ENCODE measurements around the gene FAM117A.

The FAM117A gene

DNA sequence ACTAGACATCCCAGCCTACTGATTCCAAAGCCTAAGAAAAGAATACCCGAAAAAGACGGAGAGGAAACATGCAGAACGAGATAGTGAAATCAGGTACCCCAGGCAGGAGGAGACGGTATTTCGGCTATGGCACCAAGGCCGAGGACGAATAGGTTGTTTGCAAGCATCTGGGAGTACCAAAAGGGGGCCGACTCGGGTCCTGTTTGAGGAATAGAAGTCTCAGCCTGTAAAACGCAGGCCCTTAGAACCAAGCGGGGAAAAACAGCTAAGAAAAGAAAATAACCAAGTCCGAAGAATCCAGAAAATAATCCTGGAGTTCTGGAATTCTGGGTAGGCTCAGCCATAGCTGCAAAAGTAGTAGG, 56.7 kb downstream of the FAM117A start:
- DNase-seq, result no peak

DNA sequence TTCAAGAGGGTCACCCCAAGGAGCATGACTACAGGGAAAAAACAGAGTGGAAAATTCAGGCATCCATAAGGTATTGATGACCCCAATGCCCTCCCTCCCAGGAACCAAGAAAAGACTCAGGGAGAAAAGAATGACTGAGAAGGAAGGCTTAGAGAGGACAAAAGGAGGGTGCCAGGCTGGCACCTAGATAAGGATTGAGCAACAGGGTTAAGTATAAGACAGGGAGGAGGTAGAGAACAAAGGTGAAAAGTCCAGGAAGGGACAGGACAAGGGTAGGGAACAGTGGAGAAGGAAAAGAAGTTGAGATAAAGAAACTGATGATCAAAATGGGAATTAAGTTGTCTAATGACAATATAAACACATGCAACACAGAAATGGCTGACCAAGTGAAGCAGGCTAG, 58.7 kb downstream of the FAM117A start:
- DNase-seq, result no peak

DNA sequence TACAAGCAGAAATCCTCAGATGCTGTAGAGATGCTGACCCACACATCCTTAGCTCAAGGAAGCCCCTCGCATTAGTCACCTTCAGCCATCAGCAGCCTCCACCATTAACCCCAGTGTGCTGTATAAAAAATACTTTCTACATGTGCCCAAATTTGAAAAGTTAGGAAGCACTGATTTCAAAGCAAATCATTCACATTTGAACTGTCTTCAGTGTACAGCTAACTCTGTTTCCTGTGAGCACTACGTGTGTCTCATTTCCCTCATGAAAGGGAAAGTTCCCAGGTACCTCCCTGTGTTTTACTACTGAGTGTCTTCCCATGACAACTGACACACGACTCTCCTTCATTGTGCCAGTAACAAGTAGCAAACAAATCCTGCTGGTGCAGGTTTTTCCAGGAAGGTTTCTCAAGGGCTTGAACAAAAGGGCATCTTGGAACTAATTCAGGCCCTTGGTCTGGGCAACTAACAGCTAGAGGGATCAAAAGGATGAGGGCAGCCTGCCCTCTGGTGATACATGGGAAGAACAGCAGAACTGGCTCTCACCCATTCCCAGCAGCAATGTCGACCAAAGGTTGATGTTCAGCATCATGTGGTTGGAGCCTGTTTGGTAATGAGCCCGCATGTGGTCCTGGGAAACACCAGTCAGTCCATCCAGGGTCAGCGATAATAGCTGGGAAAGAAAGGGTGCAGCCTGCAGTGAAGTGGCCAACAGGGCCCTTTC, 60.2 kb downstream of the FAM117A start:
- DNase-seq, result no peak

DNA sequence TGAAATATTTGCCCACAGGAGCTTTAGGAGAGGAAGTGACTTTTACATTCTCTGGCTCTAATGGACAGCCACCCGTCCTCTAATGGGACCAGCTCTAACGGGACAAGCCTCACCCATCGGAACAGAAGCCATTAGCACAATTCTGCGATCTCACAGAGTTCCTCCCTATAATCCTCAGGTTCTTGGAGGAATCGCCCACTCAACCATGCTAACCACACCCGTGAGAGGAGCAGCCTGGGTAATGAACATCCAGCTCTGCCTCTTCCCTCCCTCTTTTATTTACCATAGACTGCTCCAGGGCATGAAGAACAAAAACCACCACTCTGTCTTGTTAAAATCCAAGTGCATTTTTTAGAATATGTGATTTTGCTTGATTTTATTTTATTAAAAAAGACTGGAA, 63.0 kb downstream of the FAM117A start:
- DNase-seq, result no peak

DNA sequence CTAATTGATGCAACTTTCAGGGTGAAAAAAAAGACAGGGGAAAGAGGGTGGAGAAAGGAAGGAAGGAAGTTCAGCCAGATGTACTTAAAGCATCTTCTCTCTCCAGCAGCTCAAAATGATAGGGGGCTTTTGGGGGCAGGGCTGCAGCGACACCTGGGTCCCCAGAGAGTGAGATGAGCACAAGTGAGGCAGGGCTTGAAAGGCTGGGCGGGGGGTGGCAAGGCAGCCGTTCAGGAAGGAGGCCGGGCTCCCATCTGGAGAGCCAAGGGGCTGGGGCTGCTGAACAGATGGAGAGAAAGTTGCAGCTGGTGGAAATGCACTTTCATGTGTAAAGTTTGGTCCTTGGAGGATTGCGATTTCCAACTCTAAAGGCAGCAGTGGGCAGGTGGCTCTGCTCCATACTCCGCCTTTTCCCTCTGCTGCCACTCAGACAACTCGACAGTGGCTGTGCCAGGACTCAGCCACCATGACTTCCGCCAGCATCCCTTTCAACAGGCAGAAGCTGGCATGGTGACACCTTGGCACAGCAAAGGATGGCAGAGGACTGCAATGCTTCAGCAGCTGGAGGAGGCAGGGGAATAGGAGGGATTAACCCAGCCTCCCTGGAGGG, 63.9 kb downstream of the FAM117A start:
- no peak for DNase-seq

DNA sequence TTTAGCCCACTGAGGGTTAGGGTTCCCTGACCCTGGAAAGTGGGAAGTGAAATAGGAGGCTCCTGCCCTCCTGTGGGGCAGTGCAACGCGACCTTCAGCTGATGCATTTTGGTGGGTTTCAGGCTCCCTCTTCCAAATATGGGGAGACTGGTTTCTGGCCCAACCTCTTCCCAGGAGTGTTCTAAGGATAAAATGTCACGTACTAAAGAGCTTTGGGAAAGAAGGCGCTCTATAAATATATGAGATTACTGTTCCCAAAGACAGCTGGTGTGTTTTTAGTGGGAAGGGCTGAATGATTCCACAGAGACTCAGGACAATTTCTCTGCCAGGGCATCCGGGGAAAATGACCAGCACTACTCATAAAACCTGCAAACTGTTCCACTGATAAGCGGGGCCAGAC, 65.9 kb downstream of the FAM117A start:
- DNase-seq, result no peak

DNA sequence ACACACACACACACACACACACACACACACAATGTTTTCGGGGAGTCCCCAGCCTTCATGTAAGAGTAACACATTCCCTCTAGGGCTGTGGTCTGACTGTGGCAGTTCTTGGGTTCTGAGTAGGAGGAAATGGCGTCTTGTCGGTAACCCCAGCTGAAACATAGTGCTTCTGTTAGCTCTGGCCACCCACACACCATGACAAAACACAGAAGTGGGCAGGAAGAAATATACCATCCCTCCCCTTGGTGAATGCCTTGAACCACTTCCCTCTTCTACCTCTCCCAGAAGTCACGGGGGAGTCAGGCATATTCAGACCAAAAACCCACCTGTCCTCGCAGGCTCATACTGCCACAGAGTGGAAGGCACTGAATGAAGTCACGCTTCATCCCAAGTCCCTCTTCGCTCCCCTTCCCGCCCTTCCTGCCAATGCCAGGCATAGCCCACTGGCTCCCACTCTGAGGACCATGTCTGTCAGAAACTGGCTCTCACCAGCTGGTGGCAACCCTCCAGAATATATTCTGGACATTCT, 67.6 kb downstream of the FAM117A start:
- no peak for DNase-seq

DNA sequence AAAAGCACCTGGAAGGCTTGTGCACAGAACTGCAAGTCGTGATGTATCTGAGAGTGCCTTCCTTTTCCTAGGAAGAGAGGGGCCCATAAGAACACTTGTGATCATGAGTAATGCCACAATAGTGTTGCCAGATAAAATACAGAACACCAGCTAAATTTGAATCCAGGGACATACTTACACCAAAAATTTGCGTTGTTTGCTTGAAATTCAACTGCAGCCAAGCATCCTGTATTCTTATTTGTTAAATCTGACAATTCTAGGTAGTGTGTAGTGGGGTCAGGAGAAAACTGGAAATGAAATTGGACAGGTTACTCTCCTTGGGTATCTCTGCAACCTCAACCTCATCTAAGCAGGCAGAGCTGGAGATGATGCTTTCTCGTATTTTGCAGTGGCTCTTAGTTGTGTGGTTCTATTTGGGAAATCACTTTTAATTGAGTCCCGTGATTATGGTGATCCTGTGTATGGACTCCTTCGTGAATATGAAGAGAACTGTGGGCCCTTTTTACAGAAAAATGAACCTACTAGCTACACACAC, 68.2 kb downstream of the FAM117A start:
- DNase-seq, result no peak

DNA sequence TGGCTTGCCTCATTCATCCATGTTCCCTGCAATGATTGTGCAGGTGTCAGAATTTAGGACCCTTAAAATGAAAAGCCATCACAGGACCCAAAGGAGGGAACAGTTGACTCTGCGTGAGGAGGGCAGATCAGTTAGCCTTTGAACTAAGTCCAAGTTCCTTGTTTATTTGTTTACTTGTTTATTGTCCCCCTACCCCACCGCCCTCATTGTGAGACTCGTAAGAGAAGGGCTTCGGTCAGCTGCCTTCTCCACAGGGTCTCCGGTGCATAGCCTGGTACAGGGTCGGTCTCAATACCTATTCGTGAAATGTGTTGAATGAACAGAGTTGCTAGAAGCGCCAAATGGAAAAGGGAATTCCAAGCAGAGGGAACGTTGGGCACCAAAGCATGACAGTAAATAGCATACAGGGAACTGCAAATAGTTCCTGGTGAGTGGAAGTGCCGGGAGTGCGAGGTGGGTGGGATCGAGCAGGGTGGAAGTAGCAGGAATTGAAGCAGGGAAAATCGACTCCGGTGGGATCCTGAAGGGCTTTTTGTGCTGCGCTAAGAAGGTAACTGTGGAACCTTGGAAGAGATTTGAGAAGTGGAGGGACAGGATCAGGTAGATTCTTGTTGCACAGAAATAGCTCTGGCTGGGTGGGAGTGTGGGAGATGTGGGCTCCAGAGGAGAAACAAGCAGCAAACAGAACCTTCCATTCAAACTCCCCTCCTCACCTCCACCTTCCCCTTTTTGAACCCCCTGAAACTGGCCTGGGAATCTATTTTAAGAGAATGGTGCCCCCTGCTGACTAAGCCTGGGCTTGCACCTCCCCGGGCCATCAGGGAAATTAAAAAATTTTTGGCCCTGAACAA, 68.9 kb downstream of the FAM117A start:
- peak; percentile 75 for DNase-seq

DNA sequence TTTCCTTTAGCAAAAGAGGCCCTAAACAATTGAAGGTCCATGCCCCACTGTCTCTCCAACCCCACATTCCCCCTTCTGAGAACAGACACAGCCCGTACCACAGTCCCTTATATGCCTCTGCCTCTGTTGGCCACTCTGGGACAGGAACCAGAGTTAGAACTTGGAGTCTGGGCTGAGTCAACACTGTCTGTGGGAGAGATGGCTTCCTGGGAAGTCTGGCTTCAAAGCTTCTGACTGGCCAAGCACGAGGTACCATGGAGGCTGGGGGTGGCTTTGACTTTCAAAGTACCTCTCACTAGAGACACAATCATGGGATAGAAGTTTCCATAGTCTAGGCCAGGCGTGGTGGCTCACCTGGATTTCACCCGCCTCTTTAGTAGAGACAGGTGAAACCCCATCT, 71.2 kb downstream of the FAM117A start:
- no peak for DNase-seq

DNA sequence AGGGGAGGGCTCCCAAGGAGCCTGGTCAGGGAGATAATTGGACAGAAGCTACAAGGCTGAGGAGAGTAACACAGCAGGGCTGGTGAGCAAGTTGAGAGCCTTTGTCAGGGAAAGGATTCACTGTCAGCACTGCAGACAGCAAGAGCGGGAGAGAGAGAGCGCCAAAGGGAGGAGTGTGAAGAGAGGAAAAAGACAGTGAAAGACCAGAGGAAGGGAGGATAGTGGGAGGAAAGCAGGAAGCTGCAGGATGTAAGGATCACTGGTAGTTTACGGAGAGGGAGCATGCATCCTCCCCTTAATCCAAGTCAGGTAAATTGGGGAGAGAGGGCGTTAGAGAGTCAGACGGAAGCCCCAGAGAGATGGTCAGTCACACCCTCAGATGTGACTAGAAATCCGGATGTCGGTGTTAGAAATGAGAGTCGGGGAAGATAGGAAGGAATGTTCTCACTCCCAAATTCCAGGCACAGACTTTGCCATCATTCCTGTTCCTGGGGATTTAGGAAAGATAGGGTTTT, 72.2 kb downstream of the FAM117A start:
- DNase-seq, result no peak

DNA sequence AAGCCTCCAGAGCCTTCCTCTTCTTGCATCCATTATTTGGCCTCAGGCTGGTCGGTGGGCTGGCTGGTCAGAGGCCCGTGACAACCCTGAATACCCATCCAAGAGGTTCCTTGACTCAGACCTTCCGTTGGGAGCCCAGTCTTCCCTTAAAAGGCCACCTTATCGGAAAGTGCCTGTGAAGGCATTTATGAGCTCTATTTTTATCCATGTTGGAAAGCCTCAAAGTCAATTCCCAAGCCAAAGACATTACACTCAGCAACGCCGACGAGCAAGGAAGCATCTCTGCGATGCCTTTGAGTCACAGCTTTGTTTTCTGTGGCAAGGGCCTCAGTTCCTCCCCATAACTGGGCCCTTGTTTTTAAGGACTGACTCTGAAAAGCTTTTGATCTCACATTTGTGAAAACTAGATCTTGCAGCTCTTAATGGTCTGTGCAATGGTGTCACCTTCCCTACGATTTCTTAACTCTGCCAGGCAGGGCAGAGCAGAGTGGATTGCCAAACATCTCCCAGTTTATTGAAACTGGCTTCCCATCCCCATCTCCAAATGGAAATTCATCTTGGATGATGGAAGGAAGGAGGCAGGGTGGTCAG, 72.8 kb downstream of the FAM117A start:
- DNase-seq, result no peak

DNA sequence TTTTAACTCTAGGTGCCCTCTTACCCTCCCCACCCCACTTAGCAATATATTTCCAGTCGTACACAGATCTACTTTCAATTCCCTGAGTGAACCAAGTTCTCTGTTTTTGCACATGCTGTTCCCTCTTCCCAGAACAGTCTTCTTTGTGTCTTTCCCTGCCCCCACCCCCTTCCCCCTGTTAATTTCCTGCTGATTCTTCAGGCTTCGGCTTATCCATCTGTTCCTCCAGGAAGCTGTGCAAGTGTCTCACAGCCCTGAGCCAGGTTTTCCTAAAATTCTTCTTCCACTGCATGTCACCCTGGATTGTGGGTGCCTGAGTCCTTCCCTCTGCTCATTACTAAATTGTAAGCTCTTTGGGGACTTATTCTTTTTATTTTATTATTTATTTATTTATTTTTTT, 73.7 kb downstream of the FAM117A start:
- no peak for DNase-seq

DNA sequence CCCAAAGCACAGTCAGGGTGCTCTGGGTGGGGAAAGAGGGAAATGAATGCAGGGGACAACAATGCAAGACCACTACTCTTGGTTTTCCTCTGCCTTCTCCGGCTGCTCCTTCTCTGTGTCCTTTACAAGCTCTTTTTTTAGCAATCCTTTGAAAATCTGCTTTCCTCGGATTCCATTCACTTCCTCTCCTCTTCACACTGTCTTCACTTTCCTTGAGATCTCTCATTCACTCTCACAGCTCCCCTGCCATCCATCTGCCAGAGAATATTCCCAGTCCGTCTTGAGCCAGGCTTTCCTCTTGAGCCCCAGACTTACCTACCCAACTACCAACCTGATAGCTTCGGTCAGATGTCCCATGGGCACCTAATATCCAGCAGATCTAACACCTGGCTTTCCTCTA, 75.1 kb downstream of the FAM117A start:
- no peak for DNase-seq

DNA sequence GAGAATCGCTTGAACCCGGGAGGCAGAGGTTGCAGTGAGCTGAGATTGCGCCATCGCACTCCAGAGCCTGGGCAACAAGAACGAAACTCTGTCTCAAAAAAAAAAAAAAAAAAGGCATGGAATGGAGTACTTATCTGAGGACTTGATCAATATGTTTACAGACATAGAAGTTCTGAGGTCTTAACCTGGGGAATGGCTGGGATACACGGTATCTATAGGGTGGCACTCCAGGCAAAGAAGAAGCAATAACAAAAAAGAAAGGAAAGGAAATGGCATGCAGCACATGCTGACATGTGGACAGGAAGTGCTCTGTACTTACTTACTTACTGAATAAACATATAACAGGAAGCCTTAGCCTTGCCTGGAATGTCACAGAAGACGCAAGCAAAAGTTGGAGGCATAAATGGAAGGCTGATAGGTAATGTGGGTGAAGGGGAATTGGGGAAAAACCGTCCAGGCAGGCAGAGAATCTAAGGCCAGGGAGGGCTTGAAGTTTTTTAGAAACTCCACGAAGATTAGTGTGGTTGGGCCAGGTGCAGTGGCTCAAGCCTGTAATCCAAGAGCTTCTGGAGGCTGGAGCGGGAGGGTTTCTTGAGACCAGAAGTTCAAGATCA, 75.9 kb downstream of the FAM117A start:
- no peak for DNase-seq

DNA sequence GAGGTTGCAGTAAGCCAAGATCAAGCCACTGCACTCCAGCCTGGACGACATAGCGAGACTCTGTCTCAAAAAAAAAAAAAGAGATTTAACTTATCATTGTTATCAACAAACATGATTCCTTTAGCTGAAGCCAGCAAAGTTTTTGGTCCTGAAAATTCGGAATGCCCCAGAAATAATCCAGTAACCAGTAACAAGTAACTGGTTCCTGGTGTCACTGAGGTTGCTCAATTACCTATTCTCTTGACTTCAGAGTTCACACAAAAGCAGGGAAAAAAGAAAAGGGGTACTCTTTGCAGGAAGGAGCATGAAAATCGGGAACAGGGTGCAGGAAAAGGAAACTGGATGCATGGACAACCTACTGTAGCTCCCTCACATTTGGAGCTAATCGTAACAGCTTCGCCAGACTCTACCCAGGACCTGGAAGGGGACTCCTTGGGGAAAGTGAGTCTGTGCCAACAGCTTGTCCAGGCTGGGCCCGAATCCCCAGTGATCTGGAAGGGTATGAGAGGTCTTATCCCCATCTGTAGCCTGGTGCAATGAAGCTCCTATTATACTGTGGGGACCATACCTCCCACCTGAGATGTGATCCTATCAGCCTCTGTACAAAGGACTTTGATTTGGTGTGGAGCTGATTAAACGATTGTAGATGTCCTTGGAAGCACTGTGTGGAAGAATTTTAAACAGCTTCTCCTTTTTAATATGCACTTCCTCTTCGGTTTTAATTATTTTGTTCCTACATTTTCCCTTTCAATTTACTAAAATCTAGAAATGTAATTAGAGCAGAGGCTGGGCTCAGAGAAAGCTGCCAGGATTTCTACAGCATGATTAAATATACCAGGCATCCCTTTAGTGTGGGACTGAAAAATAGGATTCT, 82.6 kb downstream of the FAM117A start:
- DNase-seq, result no peak

DNA sequence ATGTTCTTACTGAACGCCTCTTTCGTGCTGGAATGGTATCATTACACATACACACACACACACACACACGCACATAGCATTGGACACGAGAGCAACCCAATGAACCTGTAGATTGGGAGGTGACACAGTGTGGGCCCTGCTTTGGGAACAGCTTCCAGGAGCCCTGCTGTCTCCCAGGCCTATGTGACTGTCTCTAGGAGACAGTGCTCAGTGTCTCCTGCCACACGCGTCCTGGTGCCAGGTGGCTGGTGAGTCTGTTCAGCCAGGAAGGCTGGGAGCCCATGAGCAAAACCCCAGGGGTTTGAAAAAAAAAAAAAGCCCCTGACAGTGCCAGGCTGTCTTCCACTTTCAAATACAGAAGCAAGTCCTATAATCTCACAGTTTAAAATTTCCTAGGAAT, 83.6 kb downstream of the FAM117A start:
- DNase-seq, result no peak

DNA sequence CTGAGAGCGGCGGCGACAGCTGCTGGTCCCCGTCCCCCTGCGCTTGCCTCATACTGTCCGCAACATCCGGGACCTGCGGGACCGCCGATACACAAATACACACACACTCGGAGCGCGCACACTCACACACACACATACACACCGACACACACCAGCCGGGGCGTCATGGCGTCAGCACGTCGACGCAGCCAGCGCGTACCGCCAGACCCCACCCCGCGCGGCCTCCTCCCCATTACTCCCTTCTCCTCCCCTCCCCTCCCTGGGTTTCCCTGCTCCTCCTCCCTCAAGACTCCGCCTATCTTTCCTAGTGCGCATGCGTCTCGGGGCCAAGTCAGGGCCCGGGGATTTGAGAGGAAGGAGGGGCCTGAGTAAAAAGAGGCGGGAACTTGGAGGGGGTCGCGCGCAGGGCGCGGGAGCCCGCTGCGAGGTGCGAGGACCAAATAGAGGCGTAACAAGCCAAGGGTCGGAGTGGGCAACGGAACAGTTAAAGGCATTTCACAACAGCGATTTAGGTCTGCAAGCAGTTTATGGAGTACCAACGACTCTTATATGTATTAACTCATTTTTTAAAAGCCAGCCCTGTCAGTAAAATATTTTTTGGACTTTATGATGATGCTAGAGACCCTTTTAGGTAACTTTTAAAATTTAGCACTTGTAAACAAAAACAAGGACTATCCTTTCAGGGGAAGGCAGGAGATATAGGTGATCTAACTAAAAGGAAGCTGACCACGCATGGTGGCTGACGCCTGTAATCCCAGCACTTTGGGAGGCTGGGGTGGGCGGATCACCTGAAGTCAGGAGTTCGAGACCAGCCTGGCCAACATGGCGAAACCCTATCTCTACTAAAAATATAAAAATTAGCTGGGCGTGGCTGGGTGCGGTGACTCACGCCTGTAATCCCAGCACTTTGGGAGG, 85.7 kb downstream of the FAM117A start, which contains the start of gene SPOP:
Gene SPOP (minus strand): TSS at position 165 of the 915 bp plus-strand sequence. CDS start 55,287 bp downstream, outside the sequence.
- peak; percentile 97 for DNase-seq

DNA sequence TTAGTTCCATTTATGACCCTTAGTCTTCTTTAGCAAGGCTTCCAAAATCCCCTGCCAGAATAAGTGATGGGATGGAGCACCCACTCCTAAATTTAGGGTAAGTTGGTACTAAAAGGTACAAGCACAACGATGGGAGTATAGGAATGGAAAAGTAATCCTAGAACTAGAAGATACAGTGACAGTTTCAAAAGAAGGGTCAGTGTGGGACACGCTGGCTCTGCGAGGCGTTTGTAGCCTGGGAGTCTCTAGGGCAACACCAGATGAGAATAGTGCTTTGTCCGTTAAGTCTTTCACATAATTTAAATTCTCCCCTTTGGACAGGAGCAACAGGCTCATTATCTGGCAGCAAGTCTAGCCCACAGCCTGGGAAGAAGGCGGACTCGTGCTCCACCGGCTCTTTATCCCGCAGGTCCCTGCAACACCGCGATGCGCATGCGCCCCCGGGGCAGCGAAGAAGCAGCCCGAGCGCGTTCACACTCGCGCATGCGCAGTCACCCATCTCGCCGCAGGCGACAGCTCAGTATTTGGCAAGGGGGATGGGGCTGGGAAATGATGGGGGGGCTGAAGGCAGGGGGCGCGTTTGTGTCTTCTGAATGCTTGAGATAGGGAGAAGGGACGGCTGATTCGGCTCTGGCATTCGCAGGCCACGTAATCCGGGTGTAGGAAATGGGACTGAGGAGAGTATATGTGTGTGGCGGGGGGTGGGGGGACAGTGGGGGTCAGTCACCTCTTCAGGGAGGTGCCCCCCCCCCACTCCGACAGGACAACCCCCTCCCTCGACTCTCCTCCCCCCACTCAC, 86.6 kb downstream of the FAM117A start:
- DNase-seq, result peak; percentile 89
